ENCODE results near the gene ZNF610.
"Not testable (repeated sequence)": the region's sequence is repeated elsewhere in the genome, so short reads cannot be mapped to it uniquely, and the experiment has no call there.

The ZNF610 gene

DNA sequence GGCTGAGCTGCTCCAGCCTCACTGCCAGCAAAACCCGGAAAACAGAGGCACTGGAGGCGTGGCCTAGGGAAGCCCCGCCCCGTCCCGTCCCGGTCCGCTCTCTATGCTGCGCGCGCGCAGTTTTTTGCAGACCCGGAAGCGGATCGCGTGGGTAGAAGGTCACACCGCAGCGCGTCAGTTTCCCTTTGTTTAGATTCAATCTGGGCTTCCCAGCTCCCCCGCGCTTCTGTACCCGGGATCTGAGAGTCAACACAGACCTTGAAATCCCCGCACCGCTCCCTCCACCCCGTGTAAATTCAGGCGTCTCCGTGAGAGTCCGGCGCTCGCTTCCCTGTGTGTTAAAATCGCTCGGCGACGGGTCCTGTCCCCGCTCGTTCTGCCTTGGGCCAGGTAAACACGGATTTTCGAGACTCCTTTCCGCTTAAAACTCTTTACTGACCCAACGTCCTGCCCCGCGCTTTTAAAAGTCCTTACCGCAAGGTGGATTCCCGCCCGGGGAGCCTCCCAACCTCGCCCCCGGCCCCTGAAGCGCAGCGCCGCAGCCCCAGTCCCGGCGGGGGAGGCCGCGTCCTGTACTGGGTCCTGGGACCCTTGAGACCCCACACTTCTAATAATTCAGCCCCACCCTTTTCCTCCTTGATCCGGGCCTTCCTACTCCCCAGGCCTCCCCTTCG, at the start of gene ZNF610:
TSS of gene ZNF610 (plus strand) at position 127 of the 674 bp plus-strand sequence. CDS start 12,930 bp downstream, outside the sequence.
- DNase-seq (ENCODE audit: low spot score) = peak; percentile 36

DNA sequence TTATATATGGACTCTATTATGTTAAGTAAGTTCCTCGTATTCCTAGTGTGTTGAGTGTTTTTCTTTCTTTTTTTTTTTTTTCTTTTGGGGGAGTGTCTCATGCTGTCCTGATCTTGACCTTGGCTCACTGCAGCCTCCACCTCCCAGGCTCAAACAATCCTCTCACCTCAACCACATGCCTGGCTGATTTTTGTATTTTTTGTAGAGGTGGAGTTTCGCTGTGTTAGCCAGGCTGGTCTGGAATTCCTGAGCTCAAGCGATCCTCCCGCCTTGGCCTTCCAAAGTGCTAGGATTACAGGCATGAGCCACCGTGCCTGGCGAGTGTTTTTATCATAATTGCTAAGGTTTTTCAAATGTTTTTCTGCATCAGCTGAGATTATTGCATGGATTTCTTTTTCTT, 49.8 kb upstream of the ZNF610 start:
- no peak for DNase-seq (ENCODE audit: low spot score)

DNA sequence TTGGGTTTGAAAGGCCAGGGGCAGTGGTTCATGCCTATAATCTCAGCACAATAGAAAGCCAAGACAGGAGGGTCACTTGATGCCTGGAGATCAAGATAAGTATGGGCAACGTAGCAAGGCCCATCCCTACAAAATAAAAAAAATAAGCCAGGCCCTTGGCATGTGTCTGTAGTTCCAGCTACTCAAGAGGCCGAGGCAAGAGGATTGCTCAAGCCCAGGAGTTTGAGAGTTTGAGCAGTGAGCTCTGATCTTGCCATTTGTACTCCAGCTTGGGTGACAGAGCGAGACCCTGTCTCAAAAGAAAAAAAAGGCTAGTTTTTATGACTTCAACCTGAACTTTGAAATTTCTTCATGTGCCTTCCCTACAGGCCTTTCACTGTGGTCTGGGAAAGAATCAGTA, 44.3 kb upstream of the ZNF610 start:
- no peak for DNase-seq (ENCODE audit: low spot score)

DNA sequence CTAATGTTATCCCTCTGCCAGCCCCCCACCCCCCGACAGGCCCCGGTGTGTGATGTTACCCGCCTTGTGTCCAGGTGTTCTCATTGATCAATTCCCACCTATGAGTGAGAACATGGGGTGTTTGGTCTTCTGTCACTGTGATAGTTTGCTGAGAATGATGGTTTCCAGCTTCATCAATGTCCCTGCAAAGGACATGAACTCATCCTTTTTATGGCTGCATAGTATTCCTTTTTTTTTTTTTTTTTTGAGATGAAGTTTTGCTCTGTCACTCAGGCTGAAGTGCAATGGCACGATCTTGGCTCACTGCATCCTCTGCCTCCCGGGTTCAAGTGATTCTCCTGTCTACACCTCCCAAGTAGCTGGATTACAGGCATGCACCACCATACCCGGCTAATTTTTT, 43.1 kb upstream of the ZNF610 start:
- DNase-seq (ENCODE audit: low spot score) = not testable (repeated sequence)

DNA sequence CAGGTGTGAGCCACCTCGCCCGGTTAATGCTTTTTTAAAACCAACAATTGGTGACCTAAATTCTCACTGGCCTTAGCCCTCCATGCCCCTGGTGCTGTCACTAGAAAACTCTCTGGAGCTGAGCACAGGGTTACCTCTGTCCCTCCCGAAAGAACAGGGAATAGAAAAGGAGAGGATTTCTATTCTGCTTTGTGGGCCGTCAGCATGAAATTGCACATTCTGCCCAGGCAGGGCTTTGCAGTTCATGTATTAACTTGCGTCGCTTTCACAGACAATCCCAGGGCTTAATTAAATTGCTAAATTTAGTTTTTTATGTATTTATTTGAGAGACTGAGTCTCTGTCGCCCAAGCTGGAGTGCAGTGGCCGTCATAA, 39.7 kb upstream of the ZNF610 start:
- no peak for DNase-seq (ENCODE audit: low spot score)

DNA sequence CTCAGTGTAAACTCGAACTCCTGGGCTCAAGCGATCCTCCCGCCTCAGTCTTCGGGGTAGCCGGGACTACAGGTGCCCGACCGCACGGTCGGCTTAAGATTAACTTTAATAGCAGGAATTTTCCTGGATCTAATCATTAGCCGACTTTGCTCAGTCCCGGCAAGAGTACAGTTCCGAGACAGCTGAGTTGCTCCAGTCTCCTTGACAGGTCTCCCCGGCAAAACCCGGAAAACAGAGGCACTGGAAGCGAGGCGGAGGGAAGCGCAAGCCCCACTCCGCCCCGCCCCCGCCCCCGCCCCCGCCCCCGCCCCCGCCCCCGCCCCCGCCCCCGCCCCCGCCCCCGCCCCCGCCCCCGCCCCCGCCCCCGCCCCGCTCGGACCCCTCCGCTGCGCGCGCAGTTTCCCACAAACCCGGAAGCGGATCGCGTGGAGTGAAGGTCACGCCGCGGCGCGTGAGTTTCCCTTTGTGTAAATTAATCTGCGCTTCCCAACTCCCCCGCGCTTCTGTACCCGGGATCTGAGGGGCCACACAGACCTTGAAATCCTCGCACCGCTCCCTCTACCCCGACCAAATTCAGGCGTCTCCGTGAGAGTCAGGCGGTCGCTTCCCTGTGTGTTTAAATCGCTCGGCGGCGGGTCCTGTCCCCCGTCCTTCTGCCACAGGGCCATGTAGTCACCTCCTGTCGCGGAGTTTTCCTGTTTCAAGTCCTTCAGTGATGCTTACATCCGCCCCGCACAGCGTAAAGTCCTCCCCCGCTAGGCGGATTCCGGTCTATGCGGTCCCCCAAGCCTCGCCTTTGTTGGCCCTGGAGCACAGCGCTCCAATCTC, 39.1 kb upstream of the ZNF610 start, which contains the start of gene ZNF480:
TSS of gene ZNF480 (plus strand) at position 397 of the 828 bp plus-strand sequence. CDS start 3,244 bp downstream, outside the sequence.
- DNase-seq (ENCODE audit: low spot score) = peak; percentile 40

DNA sequence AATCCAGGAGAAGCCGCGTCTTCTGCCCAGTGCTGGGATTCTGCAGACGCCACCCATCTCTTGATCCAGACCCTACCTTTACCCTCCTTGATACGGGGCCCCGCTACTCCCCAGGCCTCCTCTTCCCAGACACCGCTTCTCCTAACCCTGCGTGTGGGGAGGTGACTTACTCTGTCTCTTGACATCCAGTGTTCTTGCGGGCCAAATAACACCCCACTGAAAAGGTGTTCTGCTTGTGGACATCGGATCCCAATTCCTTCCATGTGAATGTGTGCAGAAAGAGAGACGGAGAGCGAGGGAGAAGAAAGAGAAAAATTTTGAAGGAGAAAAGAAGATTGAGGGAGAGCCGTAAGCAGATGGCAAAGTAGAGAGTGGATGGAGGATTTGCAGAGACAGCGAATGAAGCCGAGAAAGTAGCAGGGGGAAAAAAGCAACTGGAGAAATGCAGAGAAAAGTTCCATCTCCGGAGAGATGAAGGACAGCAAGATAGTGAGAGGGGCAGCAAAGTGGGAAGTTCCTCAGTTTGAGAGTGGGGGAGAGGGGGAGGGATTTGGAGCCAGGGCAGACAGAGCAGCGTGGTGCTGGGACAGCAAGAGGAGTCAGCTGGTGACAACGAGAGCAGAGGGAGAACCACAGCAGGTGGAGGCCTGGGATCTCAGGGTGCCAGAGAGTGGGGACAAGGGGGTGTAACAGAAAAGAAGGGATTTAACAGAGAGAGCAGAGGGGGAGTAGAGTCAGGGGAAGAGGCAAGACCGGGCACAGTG, 38.3 kb upstream of the ZNF610 start:
- DNase-seq (ENCODE audit: low spot score) = no peak

DNA sequence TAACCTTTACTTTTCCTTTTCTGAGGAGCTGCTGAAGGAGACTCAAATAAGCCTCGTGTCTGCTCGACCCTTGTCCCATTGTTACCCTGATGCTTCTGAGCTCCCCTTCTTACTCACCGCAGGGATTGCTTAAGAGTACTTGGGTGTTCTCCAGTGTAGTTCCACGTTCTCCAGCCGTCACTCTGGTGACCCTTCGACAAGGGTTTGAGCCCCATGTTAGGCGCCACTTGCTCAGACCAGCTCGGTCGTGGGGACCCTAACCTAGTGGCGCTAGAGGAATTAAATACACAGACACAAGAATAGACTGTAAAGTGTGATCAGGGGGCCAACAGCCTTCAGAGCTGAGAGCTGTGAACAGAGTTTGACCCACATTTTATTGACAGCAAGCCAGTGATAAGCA, 28.8 kb upstream of the ZNF610 start:
- DNase-seq (ENCODE audit: low spot score) = no peak

DNA sequence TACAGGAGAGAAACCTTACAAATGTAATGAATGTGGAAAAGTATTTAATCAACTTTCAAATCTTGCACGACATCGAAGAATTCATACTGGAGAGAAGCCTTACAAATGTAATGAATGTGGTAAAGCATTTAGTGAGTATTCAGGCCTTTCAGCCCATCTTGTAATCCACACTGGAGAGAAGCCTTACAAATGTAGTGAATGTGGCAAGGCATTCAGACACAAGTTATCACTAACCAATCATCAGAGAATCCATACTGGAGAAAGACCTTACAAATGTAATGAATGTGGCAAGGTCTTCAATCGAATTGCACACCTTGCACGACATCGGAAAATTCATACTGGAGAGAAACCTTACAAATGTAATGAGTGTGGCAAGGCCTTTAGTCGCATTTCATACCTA, 13.6 kb upstream of the ZNF610 start:
- DNase-seq (ENCODE audit: low spot score) = no peak

DNA sequence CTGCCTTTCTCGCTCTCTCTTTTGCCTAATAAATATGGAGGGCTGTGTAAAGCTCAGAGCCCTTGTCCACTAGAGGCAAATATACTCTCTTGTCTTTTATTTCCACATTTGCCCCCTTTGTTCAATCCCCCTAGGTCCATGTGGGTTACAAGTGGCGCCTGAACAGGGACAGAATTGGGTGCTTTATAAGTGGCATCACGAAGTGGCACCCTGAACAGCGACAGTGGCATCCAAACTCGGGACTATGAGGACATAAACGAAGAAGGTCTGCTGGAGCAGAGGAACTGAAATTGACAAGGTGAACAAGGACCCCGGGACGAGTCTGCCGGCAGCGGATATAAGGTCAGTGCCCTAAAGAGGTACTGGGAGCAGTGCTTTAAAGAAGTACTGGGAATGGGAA, 4.3 kb upstream of the ZNF610 start:
- no peak for DNase-seq (ENCODE audit: low spot score)

DNA sequence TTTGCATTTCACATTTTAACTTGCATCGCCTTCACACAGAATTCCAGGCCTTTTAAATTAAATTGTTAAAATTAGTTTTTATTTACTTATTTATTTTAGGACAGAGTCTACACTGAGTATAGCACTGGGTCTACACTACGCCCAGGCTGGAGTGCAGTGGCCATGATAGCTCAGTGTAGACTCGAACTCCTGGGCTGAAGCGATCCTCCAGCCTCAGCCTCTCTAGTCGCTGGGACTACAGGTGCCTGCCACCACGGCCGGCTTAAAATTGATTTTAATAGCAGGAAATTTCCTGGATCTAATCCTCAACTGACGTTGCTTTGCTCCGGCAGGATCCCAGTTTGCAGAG, 301 bp upstream of the ZNF610 start:
- DNase-seq (ENCODE audit: low spot score) = no peak

DNA sequence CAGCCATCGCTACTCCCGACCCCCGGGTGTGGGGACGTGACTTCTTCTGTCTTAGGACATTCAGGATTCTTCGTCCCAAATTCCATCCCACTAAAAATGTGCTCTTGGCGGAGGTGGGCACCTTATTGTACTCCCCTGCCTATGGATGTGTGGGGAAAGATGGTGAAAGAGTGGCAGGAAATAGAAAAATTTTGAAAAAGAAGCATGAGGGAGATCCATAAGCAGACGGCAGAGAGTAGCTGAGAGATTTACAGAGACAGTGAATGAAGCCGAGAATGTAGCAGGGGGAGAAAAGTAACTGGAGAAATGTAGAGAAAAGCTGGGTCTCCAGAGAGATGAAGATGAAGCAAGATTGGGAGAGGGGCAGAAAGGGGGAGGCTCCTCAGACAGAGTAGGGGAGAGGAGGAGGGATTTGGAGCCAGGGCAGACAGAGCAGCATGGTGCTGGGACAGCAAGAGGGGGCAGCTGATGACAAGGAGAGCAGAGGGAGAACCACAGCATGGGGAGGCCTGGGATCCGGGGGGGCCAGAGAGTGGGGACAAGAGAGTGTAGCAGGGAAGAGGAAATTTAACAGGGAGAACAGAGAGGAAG, 843 bp downstream of the ZNF610 start:
- DNase-seq (ENCODE audit: low spot score) = no peak

DNA sequence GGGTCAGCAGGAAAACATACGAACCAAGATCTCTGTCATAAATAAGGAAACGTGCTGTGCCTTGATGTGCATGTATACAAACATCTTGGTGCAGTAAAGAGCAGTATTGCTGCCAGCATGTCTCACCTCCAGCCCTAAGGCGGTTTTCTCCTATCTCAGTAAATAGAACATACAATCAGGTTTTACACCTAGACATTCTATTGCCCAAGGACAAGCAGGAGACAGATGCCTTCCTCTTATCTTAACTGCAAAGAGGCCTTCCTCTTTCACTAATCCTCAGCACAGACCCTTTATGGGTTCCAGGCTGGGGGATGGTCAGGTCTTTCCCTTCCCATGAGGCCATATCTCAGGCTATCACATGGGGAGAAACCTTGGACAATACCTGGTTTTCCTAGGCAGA, 3.0 kb downstream of the ZNF610 start:
- DNase-seq (ENCODE audit: low spot score) = not testable (repeated sequence)

DNA sequence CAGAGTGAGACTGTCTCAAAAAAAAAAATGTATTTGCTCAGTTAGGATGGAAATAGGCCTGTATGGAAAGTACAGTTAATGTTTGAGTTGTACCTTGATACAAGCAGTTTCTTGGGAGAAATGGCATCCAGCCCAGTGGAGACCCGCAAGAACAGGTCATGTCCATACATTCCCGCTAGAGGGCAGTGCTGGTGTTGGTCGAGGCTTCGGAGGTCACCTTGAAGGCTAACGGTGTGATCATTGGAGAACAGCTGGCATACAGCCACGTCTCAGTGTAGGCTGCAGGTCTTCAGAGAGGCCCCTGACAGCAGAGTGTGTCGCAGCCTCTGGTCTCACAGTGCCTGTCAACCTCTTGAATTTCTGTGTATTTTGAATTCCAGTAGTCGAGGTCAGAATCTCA, 7.5 kb downstream of the ZNF610 start:
- DNase-seq (ENCODE audit: low spot score) = no peak

DNA sequence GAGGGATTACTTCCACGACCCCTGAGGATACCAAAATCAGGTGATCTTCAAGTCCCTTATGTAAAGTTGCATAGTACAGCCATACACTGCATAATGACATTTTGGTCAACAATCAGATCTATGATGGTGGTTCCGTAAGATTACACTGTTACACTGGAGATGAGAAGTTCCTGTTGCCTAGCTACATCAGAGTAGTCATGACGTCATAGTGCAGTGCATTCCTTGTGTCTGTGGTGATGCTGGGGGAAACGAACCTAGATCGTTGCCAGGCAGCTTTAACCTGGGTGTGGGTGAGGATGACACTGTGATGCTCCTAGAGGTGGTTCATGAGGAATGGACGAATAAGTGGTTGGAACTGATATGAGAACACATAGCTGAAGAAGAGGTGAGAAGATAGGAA, 9.1 kb downstream of the ZNF610 start:
- DNase-seq (ENCODE audit: low spot score) = no peak

DNA sequence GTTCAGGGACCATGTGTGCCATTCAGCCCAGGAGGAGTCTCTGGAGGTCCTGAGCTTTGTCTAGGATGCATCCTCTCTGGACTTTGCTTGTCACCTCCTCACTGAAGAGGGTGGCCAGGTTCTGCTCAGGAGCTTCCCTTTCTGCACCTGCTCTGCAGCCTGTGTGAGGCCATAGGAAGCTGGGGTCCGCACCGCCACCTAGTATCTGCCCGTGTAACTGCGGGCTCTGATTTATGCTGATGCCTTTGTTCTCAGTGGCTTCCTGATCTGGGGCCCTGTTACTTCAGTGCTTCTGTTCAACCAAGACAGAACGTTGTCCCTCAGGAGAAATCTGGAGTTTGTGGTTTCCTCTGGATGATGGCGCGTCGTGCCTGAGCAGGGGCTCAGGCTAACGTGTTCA, 15.5 kb downstream of the ZNF610 start:
- no peak for DNase-seq (ENCODE audit: low spot score)

DNA sequence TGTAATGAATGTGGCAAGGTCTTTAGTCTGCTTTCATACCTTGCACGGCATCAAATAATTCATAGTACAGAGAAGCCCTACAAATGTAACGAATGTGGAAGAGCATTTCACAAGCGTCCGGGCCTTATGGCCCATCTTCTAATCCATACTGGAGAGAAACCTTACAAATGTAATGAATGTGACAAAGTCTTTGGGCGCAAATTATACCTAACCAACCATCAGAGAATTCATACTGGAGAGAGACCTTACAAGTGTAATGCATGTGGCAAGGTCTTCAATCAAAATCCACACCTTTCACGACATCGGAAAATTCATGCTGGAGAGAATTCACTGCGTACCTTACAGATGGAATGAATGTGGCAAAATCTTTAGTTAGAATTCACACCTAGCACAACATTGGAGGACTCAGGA, 30.4 kb downstream of the ZNF610 start:
- DNase-seq (ENCODE audit: low spot score) = no peak

DNA sequence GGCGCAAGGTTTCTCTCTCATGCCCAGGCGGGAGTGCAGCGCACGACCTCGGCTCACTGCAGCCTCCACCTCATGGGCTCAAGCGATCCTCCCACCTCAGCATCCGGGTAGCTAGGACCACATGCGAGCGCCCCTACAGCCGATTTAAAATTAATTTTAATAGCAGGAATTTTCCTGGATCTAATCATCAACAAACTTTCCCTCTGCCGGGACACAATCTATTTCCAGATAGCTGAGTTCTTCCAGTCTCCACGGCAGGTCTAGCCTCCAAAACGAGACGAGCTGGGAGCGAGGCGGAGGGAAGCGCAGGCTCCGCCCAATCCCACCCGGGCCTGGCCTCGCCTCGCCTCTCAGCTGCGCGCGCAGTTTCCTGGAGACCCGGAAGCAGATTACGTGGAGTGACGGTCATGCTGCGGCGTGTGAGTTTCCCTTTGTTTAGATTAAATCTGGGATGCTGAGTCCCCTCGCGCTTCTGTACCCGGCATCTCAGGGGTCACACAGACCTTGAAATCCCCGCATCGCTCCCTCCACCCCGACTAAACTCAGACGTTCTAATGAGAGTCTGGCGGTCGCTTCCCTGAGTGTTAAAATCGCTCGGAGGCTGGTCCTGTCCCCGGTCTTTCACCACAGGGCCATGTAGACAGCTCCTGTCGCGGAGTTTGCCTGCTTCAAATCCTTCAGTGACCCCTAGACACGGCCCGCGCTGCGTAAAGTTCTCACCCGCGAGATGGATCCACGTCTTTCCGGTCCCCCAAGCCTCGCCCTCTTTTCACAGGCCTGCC, 33.7 kb downstream of the ZNF610 start, which contains the start of gene ZNF880:
TSS of gene ZNF880 (plus strand) at position 365 of the 782 bp plus-strand sequence. CDS start at position 408, 43 bp downstream.
- DNase-seq (ENCODE audit: low spot score) = peak; percentile 65

DNA sequence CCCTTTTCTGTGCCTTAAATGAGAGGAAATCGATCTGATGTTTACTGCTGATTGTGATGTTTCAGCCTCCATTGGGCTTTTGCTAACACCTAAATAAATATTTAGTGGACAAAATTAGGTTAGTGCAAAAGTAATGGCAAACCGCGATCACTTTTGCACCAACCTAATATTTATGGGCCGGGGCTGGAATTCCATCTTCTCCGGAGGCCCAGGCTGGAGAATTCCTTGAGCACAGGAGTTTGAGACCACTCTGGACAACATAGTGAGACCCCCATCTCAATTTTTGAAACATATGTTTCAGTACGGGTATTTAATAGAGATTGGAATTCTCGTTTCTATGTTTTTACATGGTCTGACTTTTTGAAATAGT, 34.3 kb downstream of the ZNF610 start:
- DNase-seq (ENCODE audit: low spot score) = no peak

DNA sequence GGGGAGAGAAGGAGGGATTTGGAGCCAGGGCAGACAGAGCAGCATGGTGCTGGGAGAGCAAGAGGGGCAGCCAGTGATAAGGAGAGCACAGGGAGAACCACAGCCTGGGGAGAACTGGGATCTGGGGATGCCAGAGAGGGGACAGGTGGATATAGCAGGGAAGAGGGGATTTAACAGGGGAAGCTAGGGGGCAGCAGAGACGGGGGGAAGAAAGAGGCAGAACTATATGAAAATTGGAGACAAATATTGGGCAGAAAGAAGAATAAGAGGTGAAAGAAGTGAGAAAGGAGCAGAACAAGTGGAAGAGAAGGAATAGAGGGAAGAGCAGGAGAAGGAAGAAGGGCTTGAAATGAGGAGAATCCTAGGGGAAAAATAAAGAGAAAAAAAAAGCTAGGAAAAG, 55.1 kb downstream of the ZNF610 start:
- no peak for DNase-seq (ENCODE audit: low spot score)

DNA sequence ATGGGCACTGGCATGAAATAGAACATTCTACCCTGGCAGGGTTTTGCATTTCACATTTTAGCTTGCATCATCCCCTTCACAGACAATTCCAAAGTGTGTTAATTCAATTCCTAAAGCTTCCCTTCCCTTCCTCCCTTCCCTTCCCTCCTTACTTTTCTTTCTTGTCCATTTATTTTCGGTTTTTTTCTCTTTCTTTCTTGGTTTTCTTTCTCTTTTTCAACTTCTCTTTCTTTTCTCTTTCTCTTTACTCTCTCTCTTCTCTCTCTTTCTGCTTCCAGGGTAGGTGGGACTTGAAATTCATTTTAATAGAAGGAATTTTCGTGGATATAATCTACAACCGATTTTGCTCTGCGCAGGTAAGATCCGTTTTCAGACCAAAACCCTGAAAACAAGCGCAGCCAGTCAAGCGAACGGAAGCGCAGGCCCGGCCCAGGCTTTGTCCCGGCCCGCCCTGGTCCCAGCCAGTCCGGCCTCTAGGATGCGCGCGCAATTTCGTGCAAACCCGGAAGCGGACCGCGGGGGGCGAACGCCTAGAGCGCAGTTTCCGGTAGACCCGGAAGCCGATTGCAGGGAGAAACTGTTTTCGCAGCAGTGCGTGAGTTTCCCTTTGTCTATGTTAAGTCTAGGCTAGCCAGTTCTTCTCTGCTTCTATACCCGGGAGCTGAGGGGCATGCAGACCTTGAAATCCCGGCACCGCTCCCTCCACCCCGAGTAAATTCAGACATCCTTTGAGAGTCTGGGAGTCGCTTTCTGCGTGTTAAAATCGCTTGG, 61.5 kb downstream of the ZNF610 start, which contains the start of gene ZNF528:
TSS of gene ZNF528 (plus strand) at position 540 of the 771 bp plus-strand sequence. CDS start 4,165 bp downstream, outside the sequence.
- DNase-seq (ENCODE audit: low spot score) = peak; percentile 84

Measured in COLO829 (cell line).